Esophagus squamous epithelium (tissue), 4 donors: ENCODE results near the gene CARS2.

Source experiments
- CTCF ChIP-seq, 6 experiments: fragments of 450-650 bp in 4 of 6; fragments of 200-600 bp in 2 of 6; sonication (generic) in 2 of 6; IDR thresholded peaks; one replicate each; pipeline ENCODE4 v1.5.1; 2016 to 2019; ENCODE audit warnings: antibody characterized with exemption in 6 of 6, mild to moderate bottlenecking in 4 of 6, moderate library complexity in 4 of 6
- POLR2A ChIP-seq, 4 donors: fragments of 450-650 bp; IDR thresholded peaks; one replicate each; pipeline ENCODE4 v1.6.1; 2017; ENCODE audit warnings: antibody characterized with exemption in 4 of 4, mild to moderate bottlenecking in 4 of 4, moderate library complexity in 3 of 4

DNA sequence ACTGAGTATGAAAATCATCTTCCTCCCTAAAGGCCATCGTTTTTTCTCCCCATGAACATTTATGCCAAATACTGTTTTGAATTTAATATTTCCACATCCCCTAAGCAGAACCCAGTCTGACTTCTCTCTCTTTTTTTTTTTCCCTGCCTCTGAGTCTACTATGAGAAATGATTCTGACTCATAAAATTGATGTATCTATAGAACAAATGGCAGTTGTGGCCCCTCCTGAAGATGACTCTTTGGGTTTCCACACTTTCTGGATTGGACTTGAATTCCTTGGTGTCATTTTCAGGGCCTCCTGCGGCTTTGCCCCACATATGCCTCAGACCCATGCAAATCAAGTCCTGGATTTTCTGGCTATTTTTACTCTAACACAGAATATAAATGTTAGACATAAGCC lies 113.3 kb downstream of the CARS2 start:
- TF ChIP-seq CTCF (IDR thresholded peaks at IDR 0.05) = no peak
- TF ChIP-seq POLR2A (IDR thresholded peaks at IDR 0.05) = no peak
